Heart left ventricle (tissue), 16 donors: ENCODE data around the gene PRKG1. TPM values are rescaled to one million over a fixed set of nuclear protein-coding genes. Genes with fewer than 3 reads are reported as not detected.

Source experiments
- ATAC-seq, 4 donors: fragments of 200-7000 bp; cut with Tn5 transposase; one replicate each; pipeline ENCODE4 v1.9.1; 2020 to 2022; ENCODE audit warnings: moderate library complexity in 4 of 4, mild to moderate bottlenecking in 3 of 4, moderate number of reproducible peaks in 1 of 4
- DNase-seq, 5 donors: peaks; one replicate each; pipeline ENCODE4 v3.0.0-alpha.2; 2020
- H3K27ac ChIP-seq, 12 donors: fragments of 200-600 bp; sonication (generic) in 4 of 12; one replicate each; pipeline versions ENCODE4 v1.5.0 to v1.8.0; 2016 to 2022; ENCODE audit warnings: mild to moderate bottlenecking in 2 of 12
- H3K27me3 ChIP-seq, 9 donors: fragments of 200-600 bp; sonication (generic) in 2 of 9; one replicate each; pipeline versions ENCODE4 v1.5.1 to v1.8.0; 2016 to 2022; ENCODE audit warnings: mild to moderate bottlenecking in 3 of 9
- H3K36me3 ChIP-seq, 9 donors: fragments of 200-600 bp; sonication (generic) in 2 of 9; one replicate each; pipeline versions ENCODE4 v1.5.0 to v1.8.0; 2018 to 2022; ENCODE audit warnings: mild to moderate bottlenecking in 2 of 9
- H3K4me1 ChIP-seq, 12 donors: fragments of 200-600 bp; sonication (generic) in 4 of 12; one replicate each; pipeline versions ENCODE4 v1.5.0 to v1.8.0; 2016 to 2022; ENCODE audit warnings: mild to moderate bottlenecking in 3 of 12
- H3K4me3 ChIP-seq, 12 donors: fragments of 200-600 bp; sonication (generic) in 4 of 12; one replicate each; pipeline versions ENCODE4 v1.5.0 to v1.8.0; 2017 to 2022; ENCODE audit warnings: mild to moderate bottlenecking in 9 of 12, moderate library complexity in 4 of 12
- H3K9me3 ChIP-seq, 12 donors: fragments of 200-600 bp; sonication (generic) in 4 of 12; one replicate each; pipeline versions ENCODE4 v1.5.0 to v1.8.0; 2016 to 2022; ENCODE audit warnings: mild to moderate bottlenecking in 1 of 12
- CTCF ChIP-seq, 12 donors: fragments of 200-600 bp; sonication (generic) in 4 of 12; IDR thresholded peaks; one replicate each; pipeline versions ENCODE4 v1.5.0 to v1.8.0; 2018 to 2022; ENCODE audit warnings: antibody characterized with exemption in 12 of 12, mild to moderate bottlenecking in 5 of 12
- POLR2A ChIP-seq, 2 donors: fragments of 450-650 bp; IDR thresholded peaks; one replicate each; pipeline ENCODE4 v1.6.1; 2017; ENCODE audit warnings: antibody characterized with exemption in 2 of 2, mild to moderate bottlenecking in 2 of 2, moderate library complexity in 2 of 2
- WGBS, 4 donors: extraction: QIAGEN DNeasy Blood & Tissue Kit in 2 of 4; methylation state at CpG; one replicate each; pipeline versions ENCODE4 v1.1.5 to v1.1.7; 2013 to 2018; 5-methylcytosine and 5-hydroxymethylcytosine counted together
- intact Hi-C, 10 donors: fragments of 100-400 bp; cut with DNase I; formaldehyde crosslinking; loops; one replicate each; pipeline versions ENCODE4 v1.11.1 to v1.14.2; 2022
- polyA plus RNA-seq, 2 donors: library from polyadenylated mRNA; stranded (reverse); fragments of 200-250 nt; gene quantifications; one replicate each; pipeline ENCODE4 v1.2.3, GENCODE V29; 2013
- total RNA-seq, 9 donors: library from RNA; depleted of rRNA in 2 of 9; stranded (reverse); fragments of >200 nt in 2 of 9; fragmentation: NEBNext Ultra II Directional in 3 of 9; extraction: Animal tissue kit (Norgen Biotek cat#: 25700) in 3 of 9; gene quantifications; one replicate each; pipeline versions ENCODE4 v1.1.0 to v1.2.4, GENCODE V29; 2016 to 2023
- donor health status: ischemic (EF 13 %, LVEDD 7.1; RV severe dilation, severe dysfunction).
- donor health status: healthy with polysubstance abuse.
- donor health status: DM: no; HTN: yes; CAD: no.
- donor health status: DM: no; HTN: no; CAD: no.
- donor health status: ischemic (EF 25% LVEDD 6.9; RV normal size, moderate dysfunction).
- donor health status: ischemic (EF 25% LVEDD 5.7; RV mildly dilated, moderate dysfunction).
- donor health status: healthy.
- donor health status: DM: yes; HTN: yes; CAD: no.
- donor health status: ischemic (EF 35%, LVEDD 5.7; RV mildly dilated, moderate dysfunction).
- donor health status: nonischemic (EF 11% LVEDD 7.7; RV severe dilation, severe dysfunction).
- donor health status: DM: yes; HTN: yes; CAD: no.
- donor health status: PGD.
- donor health status: ischemic (EF 29% LVEDD 5.4; RV normal size, mild dysfunction).
- donor health status: nonischemic (EF 23%, LVEDD 6.1; RV moderate dilation, normal function).

PRKG1 gene
- total and polyA plus RNA-seq, 11 donors = 5.5 to 37.3 (median 29.3) TPM

GRCh38 chr10:52322323-52322722 lies 1248.0 kb downstream of the PRKG1 start:
- Histone ChIP-seq H3K36me3 (no peaks in the 10 kb centered on the region), H3K4me1 (no peaks in the 10 kb centered on the region), H3K27ac (no peak overlapping the region), H3K27me3 (peaks cover 0 to 3% (median 0%) of the 10 kb centered on the region in 9 donors), H3K4me3 (no peak overlapping the region), H3K9me3 (no peaks in the 10 kb centered on the region)
- WGBS, 4 donors = 70 to 87% (median 76%) methylated on average over 1 of the region's 1 CpG
- ATAC-seq (no peak), DNase-seq (no peak)
- TF ChIP-seq CTCF (IDR thresholded peaks at IDR 0.05) = no peak
- no peak for TF ChIP-seq POLR2A (IDR thresholded peaks at IDR 0.05)
- intact Hi-C loops = no loop called here

GRCh38 chr10:52322936-52323335 lies 1248.6 kb downstream of the PRKG1 start:
- no peaks in the 10 kb centered on the region for H3K4me1 ChIP-seq
- no peaks in the 10 kb centered on the region for H3K36me3 ChIP-seq
- DNase-seq (no peak), ATAC-seq (no peak)
- no peaks in the 10 kb centered on the region for H3K9me3 ChIP-seq
- TF ChIP-seq CTCF (IDR thresholded peaks at IDR 0.05) (no peak), POLR2A (IDR thresholded peaks at IDR 0.05) (no peak)
- H3K27me3 ChIP-seq = peaks cover 0 to 3% (median 0%) of the 10 kb centered on the region in 9 donors
- WGBS, 4 donors = 88 to 100% (median 89%) methylated on average over 1 of the region's 1 CpG
- intact Hi-C loops = no loop called here
- H3K27ac ChIP-seq = no peak overlapping the region
- no peak overlapping the region for H3K4me3 ChIP-seq

GRCh38 chr10:52326382-52326781 lies 1252.1 kb downstream of the PRKG1 start:
- TF ChIP-seq POLR2A (IDR thresholded peaks at IDR 0.05) (no peak), CTCF (IDR thresholded peaks at IDR 0.05) (no peak)
- 66 to 79% (median 76%) methylated on average over 2 of the region's 2 CpGs for WGBS, 4 donors
- intact Hi-C loops = no loop called here

GRCh38 chr10:52331638-52332364 lies 1257.5 kb downstream of the PRKG1 start:
- Histone ChIP-seq H3K4me1 (no peaks in the 10 kb centered on the region), H3K27me3 (peaks cover 0 to 3% (median 0%) of the 10 kb centered on the region in 9 donors), H3K9me3 (no peaks in the 10 kb centered on the region), H3K4me3 (no peak overlapping the region), H3K27ac (no peak overlapping the region), H3K36me3 (no peaks in the 10 kb centered on the region)
- no peak for TF ChIP-seq CTCF (IDR thresholded peaks at IDR 0.05)
- TF ChIP-seq POLR2A (IDR thresholded peaks at IDR 0.05) = no peak
- intact Hi-C loops = no loop called here
- ATAC-seq = no peak
- 84 to 91% (median 89%) methylated on average over 3 of the region's 3 CpGs for WGBS, 4 donors
- DNase-seq = no peak

More at GRCh38 chr10:52326382-52326781, 1252.1 kb downstream of the PRKG1 start:
- Histone ChIP-seq H3K36me3 (no peaks in the 10 kb centered on the region), H3K27ac (no peak overlapping the region), H3K4me1 (no peaks in the 10 kb centered on the region), H3K9me3 (no peaks in the 10 kb centered on the region), H3K27me3 (peaks cover 0 to 3% (median 0%) of the 10 kb centered on the region in 9 donors), H3K4me3 (no peak overlapping the region)
- ATAC-seq = no peak
- no peak for DNase-seq
